Measurements from ENCODE around the gene RAB27A. TPM values are rescaled to one million over a fixed set of nuclear protein-coding genes. Genes with fewer than 3 reads are reported as not detected.

RAB27A gene
- total and polyA plus RNA-seq, 10 of the 15 experiments (the other 5 are each of a cell fraction or from before 2014, with no cell fraction given): 13.3 to 139 (median 35.2) TPM

DNA sequence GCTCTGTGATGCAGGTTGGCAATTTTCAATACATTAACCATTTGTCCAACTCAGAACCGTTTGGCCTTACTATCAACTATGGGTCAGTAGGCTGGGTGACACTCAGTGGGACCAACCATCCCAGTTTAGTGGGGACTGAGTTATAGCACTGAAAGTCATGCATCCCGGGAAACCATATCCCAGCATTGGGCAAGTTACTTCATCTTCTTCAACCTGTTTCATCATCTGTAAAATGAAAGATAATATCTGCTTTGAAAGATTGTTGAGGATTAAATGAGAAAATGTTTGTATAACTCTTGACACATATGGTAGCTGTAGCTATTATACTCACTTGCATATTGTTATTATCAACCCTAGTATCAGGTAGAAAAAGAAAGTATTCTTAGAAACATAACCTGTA lies 11.9 kb downstream of the RAB27A start (continued):
- TF ChIP-seq, protein P1, sequence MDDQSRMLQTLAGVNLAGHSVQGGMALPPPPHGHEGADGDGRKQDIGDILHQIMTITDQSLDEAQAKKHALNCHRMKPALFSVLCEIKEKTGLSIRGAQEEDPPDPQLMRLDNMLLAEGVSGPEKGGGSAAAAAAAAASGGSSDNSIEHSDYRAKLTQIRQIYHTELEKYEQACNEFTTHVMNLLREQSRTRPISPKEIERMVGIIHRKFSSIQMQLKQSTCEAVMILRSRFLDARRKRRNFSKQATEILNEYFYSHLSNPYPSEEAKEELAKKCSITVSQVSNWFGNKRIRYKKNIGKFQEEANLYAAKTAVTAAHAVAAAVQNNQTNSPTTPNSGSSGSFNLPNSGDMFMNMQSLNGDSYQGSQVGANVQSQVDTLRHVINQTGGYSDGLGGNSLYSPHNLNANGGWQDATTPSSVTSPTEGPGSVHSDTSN (IDR thresholded peaks at IDR 0.05; ENCODE audit: insufficient replicate concordance, low read depth, low read length): no peak
- TF ChIP-seq GATAD2B (conservative IDR thresholded peaks at IDR 0.05; ENCODE audit: low read depth): no peak
- no peak for TF ChIP-seq ETV6 (conservative IDR thresholded peaks at IDR 0.05 in 1 of 2, IDR thresholded peaks at IDR 0.05 in 1 of 2; ENCODE audit: borderline replicate concordance in 1 of 2, low read depth in 1 of 2)
- TF ChIP-seq KDM1A (IDR thresholded peaks at IDR 0.05; ENCODE audit: borderline replicate concordance): no peak
- TF ChIP-seq, protein P2, sequence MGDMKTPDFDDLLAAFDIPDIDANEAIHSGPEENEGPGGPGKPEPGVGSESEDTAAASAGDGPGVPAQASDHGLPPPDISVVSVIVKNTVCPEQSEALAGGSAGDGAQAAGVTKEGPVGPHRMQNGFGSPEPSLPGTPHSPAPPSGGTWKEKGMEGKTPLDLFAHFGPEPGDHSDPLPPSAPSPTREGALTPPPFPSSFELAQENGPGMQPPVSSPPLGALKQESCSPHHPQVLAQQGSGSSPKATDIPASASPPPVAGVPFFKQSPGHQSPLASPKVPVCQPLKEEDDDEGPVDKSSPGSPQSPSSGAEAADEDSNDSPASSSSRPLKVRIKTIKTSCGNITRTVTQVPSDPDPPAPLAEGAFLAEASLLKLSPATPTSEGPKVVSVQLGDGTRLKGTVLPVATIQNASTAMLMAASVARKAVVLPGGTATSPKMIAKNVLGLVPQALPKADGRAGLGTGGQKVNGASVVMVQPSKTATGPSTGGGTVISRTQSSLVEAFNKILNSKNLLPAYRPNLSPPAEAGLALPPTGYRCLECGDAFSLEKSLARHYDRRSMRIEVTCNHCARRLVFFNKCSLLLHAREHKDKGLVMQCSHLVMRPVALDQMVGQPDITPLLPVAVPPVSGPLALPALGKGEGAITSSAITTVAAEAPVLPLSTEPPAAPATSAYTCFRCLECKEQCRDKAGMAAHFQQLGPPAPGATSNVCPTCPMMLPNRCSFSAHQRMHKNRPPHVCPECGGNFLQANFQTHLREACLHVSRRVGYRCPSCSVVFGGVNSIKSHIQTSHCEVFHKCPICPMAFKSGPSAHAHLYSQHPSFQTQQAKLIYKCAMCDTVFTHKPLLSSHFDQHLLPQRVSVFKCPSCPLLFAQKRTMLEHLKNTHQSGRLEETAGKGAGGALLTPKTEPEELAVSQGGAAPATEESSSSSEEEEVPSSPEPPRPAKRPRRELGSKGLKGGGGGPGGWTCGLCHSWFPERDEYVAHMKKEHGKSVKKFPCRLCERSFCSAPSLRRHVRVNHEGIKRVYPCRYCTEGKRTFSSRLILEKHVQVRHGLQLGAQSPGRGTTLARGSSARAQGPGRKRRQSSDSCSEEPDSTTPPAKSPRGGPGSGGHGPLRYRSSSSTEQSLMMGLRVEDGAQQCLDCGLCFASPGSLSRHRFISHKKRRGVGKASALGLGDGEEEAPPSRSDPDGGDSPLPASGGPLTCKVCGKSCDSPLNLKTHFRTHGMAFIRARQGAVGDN (IDR thresholded peaks at IDR 0.05): no peak
- TF ChIP-seq PAX5 (IDR thresholded peaks at IDR 0.05; ENCODE audit: borderline replicate concordance, low read depth, low read length): no peak
- TF ChIP-seq BACH1 (IDR thresholded peaks at IDR 0.05; ENCODE audit: borderline replicate concordance): no peak
- TF ChIP-seq, protein P3, sequence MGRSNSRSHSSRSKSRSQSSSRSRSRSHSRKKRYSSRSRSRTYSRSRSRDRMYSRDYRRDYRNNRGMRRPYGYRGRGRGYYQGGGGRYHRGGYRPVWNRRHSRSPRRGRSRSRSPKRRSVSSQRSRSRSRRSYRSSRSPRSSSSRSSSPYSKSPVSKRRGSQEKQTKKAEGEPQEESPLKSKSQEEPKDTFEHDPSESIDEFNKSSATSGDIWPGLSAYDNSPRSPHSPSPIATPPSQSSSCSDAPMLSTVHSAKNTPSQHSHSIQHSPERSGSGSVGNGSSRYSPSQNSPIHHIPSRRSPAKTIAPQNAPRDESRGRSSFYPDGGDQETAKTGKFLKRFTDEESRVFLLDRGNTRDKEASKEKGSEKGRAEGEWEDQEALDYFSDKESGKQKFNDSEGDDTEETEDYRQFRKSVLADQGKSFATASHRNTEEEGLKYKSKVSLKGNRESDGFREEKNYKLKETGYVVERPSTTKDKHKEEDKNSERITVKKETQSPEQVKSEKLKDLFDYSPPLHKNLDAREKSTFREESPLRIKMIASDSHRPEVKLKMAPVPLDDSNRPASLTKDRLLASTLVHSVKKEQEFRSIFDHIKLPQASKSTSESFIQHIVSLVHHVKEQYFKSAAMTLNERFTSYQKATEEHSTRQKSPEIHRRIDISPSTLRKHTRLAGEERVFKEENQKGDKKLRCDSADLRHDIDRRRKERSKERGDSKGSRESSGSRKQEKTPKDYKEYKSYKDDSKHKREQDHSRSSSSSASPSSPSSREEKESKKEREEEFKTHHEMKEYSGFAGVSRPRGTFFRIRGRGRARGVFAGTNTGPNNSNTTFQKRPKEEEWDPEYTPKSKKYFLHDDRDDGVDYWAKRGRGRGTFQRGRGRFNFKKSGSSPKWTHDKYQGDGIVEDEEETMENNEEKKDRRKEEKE (IDR thresholded peaks at IDR 0.05): no peak
- TF ChIP-seq FOS (IDR thresholded peaks at IDR 0.05; ENCODE audit: borderline replicate concordance, extremely low read depth, insufficient read length): no peak
